Mucosa of stomach (tissue), 1 donor: Measurements from ENCODE around the gene ATP4B.

Source experiments
- H3K27me3 ChIP-seq: one replicate; pipeline ENCODE4 v1.7.0; 2013; ENCODE audit warnings: mild to moderate bottlenecking, low read length; ENCODE audit not compliant: control insufficient read depth, insufficient read depth
- H3K36me3 ChIP-seq: one replicate; pipeline ENCODE4 v1.7.0; 2013; ENCODE audit warnings: low read length; ENCODE audit not compliant: control insufficient read depth, insufficient read depth
- H3K4me1 ChIP-seq: one replicate; pipeline ENCODE4 v1.7.0; 2013; ENCODE audit warnings: mild to moderate bottlenecking, low read length; ENCODE audit not compliant: control insufficient read depth, insufficient read depth
- H3K4me3 ChIP-seq: one replicate; pipeline ENCODE4 v1.7.0; 2013; ENCODE audit warnings: low read length
- H3K9ac ChIP-seq: one replicate; pipeline ENCODE4 v1.7.0; 2013; ENCODE audit warnings: mild to moderate bottlenecking, low read length, moderate library complexity
- H3K9me3 ChIP-seq: one replicate; pipeline ENCODE4 v1.7.0; 2013; ENCODE audit warnings: mild to moderate bottlenecking, low read length, moderate library complexity; ENCODE audit not compliant: control insufficient read depth
- donor health status: Pancreatic carcinoma.

The ATP4B gene

DNA sequence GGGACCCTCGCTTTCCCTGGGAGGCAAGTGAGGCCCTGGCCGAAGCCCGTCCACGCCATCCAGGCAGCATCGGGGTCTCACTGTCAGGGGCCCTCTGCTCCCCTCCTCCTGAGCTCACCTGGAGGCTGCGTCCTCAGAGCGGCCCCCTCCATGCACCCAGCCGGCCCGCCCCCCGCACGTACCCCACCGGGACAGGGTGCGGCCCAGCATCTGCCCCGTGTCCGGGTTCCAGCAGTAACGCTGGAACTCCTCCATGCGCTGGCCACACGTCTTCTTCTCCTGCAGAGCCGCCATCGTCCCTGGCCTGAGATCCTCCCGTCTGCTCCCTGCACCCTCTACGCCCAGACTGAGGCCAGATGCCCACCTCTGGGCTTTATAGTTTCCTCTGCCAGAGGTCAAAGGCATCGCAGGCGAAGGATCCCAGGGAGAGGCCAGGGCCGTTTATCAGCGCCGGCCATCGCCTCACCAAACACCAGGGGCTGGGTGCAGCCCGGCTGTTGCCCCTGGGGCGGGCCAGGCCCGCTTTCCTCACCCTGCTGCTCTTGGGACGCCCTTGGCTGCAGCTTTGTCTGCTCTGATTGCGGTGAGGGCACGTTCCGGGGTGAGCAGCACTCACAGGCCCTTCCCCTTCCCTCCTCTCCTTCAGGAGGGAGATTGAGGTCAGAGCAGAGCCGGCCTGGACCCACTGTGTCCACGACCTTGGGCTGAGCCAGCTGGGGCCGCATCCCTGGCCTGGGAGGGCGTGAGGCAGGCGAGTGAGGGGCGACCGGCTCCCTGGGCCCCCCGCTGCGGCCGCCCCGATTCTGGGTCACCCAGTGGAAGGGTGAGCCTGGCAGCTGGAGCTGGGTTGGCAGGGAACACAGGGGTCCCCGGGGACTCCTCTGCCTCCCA is at the start of gene ATP4B:
Gene ATP4B (minus strand): TSS at position 348 of the 891 bp plus-strand sequence. CDS start 54 bp downstream, at position 294.
- Histone ChIP-seq H3K4me1 (peaks cover 18% of the 10 kb centered on the region), H3K9ac (no peak within 1 kb of the TSS), H3K36me3 (no peaks in the 10 kb centered on the region), H3K27me3 (peaks cover 7% of the 10 kb centered on the region), H3K9me3 (peaks cover 3% of the 10 kb centered on the region), H3K4me3 (no peak within 1 kb of the TSS)

- H3K9ac ChIP-seq, result no peak overlapping the region
- no peaks in the 10 kb centered on the region for H3K9me3 ChIP-seq
- no peaks in the 10 kb centered on the region for H3K36me3 ChIP-seq
- H3K4me1 ChIP-seq, result no peaks in the 10 kb centered on the region
- no peaks in the 10 kb centered on the region for H3K27me3 ChIP-seq
- no peak overlapping the region for H3K4me3 ChIP-seq
These were observed 14.1 kb upstream of the ATP4B start for GRCh38 chr13:113672002-113672651.

GRCh38 chr13:113671066-113672001 is 13.3 kb upstream of the ATP4B start:
- no peaks in the 10 kb centered on the region for H3K27me3 ChIP-seq

DNA sequence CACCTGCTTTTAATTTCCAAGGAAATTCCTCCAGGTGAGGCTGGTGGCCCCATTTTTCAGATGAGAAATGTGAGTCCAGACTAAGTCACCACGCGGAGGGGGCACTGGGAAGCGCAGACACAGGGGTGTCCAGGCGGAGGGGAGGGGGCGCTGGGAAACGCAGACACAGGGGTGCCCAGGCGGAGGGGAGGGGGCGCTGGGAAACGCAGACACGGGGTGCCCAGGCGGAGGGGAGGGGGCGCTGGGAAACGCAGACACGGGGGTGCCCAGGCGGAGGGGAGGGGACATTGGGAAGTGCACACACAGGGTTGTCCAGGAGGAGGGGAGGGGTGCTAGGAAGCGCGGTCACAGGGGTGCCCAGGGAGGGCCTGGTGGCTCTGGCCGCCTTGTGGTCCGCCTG is 12.5 kb upstream of the ATP4B start:
- H3K36me3 ChIP-seq, result no peaks in the 10 kb centered on the region
- no peaks in the 10 kb centered on the region for H3K9me3 ChIP-seq
- H3K9ac ChIP-seq, result no peak overlapping the region
- no peak overlapping the region for H3K4me3 ChIP-seq
- peaks cover 2% of the 10 kb centered on the region for H3K4me1 ChIP-seq
- H3K27me3 ChIP-seq, result no peaks in the 10 kb centered on the region

More at GRCh38 chr13:113671066-113672001, 13.3 kb upstream of the ATP4B start:
- Histone ChIP-seq H3K4me1 (no peaks in the 10 kb centered on the region), H3K4me3 (no peak overlapping the region), H3K9me3 (no peaks in the 10 kb centered on the region), H3K36me3 (no peaks in the 10 kb centered on the region), H3K9ac (no peak overlapping the region)

DNA sequence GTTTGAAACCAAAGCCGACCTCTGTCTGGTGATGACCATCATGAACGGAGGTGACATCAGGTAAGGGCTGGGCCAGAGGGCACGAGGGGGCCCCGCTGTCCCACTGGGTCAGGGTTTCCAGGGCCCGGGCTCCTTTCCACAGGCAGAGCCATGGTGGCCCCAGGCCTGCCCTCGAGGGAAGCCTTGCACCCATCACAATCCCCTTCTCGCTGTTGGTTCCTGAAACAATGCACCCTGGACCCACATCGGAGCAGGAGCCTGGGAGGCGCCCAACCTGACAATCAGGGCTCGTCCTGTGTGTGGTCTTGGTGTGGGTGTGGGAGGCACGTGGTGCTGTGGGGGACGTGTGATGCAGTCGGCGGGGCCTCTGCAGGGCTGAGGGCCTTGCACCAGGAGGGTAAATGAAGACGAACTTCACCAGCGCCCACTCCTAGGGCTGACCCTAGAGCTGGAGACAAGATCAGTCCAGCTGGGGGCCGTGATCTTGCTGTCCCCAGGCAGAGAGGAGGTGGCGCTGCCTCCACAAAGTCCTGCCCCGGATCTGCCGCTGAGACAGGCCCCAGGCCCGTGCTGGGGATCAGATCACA is 11.8 kb upstream of the ATP4B start:
- no peaks in the 10 kb centered on the region for H3K36me3 ChIP-seq
- H3K4me1 ChIP-seq, result peaks cover 9% of the 10 kb centered on the region
- H3K9ac ChIP-seq, result no peak overlapping the region
- H3K9me3 ChIP-seq, result no peaks in the 10 kb centered on the region
- H3K27me3 ChIP-seq, result no peaks in the 10 kb centered on the region
- no peak overlapping the region for H3K4me3 ChIP-seq

GRCh38 chr13:113669231-113669754 is 11.3 kb upstream of the ATP4B start:
- H3K9ac ChIP-seq, result no peak overlapping the region
- no peaks in the 10 kb centered on the region for H3K36me3 ChIP-seq
- no peaks in the 10 kb centered on the region for H3K27me3 ChIP-seq
- no peaks in the 10 kb centered on the region for H3K9me3 ChIP-seq
- peaks cover 15% of the 10 kb centered on the region for H3K4me1 ChIP-seq
- H3K4me3 ChIP-seq, result no peak overlapping the region

- Histone ChIP-seq H3K27me3 (no peaks in the 10 kb centered on the region), H3K4me1 (peaks cover 20% of the 10 kb centered on the region), H3K9me3 (no peaks in the 10 kb centered on the region), H3K4me3 (no peak overlapping the region), H3K36me3 (no peaks in the 10 kb centered on the region), H3K9ac (no peak overlapping the region)
These were observed 10.5 kb upstream of the ATP4B start for GRCh38 chr13:113668491-113668971.

GRCh38 chr13:113667771-113668490 is 9.9 kb upstream of the ATP4B start:
- no peaks in the 10 kb centered on the region for H3K36me3 ChIP-seq
- no peaks in the 10 kb centered on the region for H3K27me3 ChIP-seq
- peaks cover 20% of the 10 kb centered on the region for H3K4me1 ChIP-seq
- H3K9me3 ChIP-seq, result no peaks in the 10 kb centered on the region
- H3K9ac ChIP-seq, result no peak overlapping the region
- no peak overlapping the region for H3K4me3 ChIP-seq

GRCh38 chr13:113666951-113667701 is 9.1 kb upstream of the ATP4B start, which contains the start of gene GRK1:
GRK1 (plus strand) TSS chr13:113667219; CDS start chr13:113667387, 168 bp downstream.
- Histone ChIP-seq H3K4me1 (peaks cover 20% of the 10 kb centered on the region), H3K36me3 (no peaks in the 10 kb centered on the region), H3K27me3 (no peaks in the 10 kb centered on the region), H3K9me3 (no peaks in the 10 kb centered on the region), H3K9ac (no peak within 1 kb of the TSS), H3K4me3 (no peak within 1 kb of the TSS)

- Histone ChIP-seq H3K9me3 (peaks cover 3% of the 10 kb centered on the region), H3K9ac (no peak overlapping the region), H3K4me3 (no peak overlapping the region), H3K4me1 (peaks cover 20% of the 10 kb centered on the region), H3K27me3 (no peaks in the 10 kb centered on the region), H3K36me3 (no peaks in the 10 kb centered on the region)
These were observed 8.3 kb upstream of the ATP4B start for GRCh38 chr13:113666329-113666670.
